HG02973 (cell line): Measurements from ENCODE around the gene TLX3.
A peak's percentile ranks its signal among the peaks of the same experiment; 100 is the strongest.
"Not testable (repeated sequence)": the region's sequence is repeated elsewhere in the genome, so short reads cannot be mapped to it uniquely, and the experiment has no call there.

Source experiments
- ATAC-seq: cut with Tn5 transposase; IDR thresholded peaks from one replicate; pipeline ENCODE4 v1.9.1; 2021; ENCODE audit warnings: moderate library complexity; ENCODE audit not compliant: unreplicated experiment

TLX3 gene

GRCh38 chr5:171322527-171322926, 13.5 kb downstream of the TLX3 start:
- ATAC-seq: no peak

- ATAC-seq: no peak
Measured at GRCh38 chr5:171323007-171323406, 14.0 kb downstream of the TLX3 start.

- ATAC-seq: no peak
Measured at GRCh38 chr5:171323806-171324632, 15.0 kb downstream of the TLX3 start.

GRCh38 chr5:171330021-171330420, 21.0 kb downstream of the TLX3 start:
- ATAC-seq: no peak

- no peak for ATAC-seq
Measured at GRCh38 chr5:171335616-171336015, 26.6 kb downstream of the TLX3 start.

- ATAC-seq: no peak
Measured at GRCh38 chr5:171336521-171337209, 27.6 kb downstream of the TLX3 start.

- no peak for ATAC-seq
Measured at GRCh38 chr5:171337210-171337569, 28.1 kb downstream of the TLX3 start.

GRCh38 chr5:171340042-171340441, 31.0 kb downstream of the TLX3 start:
- ATAC-seq: no peak

GRCh38 chr5:171340491-171340890, 31.4 kb downstream of the TLX3 start:
- no peak for ATAC-seq

GRCh38 chr5:171342362-171343111, 33.5 kb downstream of the TLX3 start:
- no peak for ATAC-seq

GRCh38 chr5:171344936-171345608, 36.0 kb downstream of the TLX3 start:
- ATAC-seq: no peak

- ATAC-seq: no peak
Measured at GRCh38 chr5:171351536-171352073, 42.6 kb downstream of the TLX3 start.

GRCh38 chr5:171355302-171355724, 46.3 kb downstream of the TLX3 start:
- ATAC-seq: peak; percentile 93

- no peak for ATAC-seq
Measured at GRCh38 chr5:171357843-171358242, 48.8 kb downstream of the TLX3 start.

GRCh38 chr5:171361151-171361550, 52.1 kb downstream of the TLX3 start:
- ATAC-seq: not testable (repeated sequence)
